MM.1S (cell line): ENCODE data around the gene EFNB1.

Experiments used
- DNase-seq: peaks from one replicate; pipeline ENCODE4 v3.0.0-alpha.2; 2015
- H2AFZ ChIP-seq: fragments of 300-600 bp; sonication (generic); 2 replicates; pipeline ENCODE4 v1.6.0; 2016; ENCODE audit warnings: antibody characterized with exemption, low read length
- H3F3A ChIP-seq: fragments of 300-600 bp; sonication (generic); 2 replicates; pipeline ENCODE4 v1.6.1; 2016; ENCODE audit warnings: mild to moderate bottlenecking, antibody characterized with exemption, low read length, moderate library complexity, mixed read lengths; ENCODE audit not compliant: insufficient read depth
- H3K27ac ChIP-seq: fragments of 300-600 bp; sonication (generic); 2 replicates; pipeline ENCODE4 v1.5.1; 2016; ENCODE audit warnings: mild to moderate bottlenecking, low read length
- H3K27me3 ChIP-seq: fragments of 300-600 bp; sonication (generic); replicated peaks from 2 replicates; pipeline ENCODE4 v1.6.0; 2016; ENCODE audit warnings: low read length; ENCODE audit not compliant: insufficient read depth
- H3K36me3 ChIP-seq: fragments of 300-600 bp; sonication (generic); replicated peaks from 2 replicates; pipeline ENCODE4 v1.6.1; 2016; ENCODE audit warnings: mild to moderate bottlenecking, low read length, mixed read lengths; ENCODE audit not compliant: insufficient read depth
- H3K4me1 ChIP-seq: fragments of 300-600 bp; sonication (generic); 2 replicates; pipeline ENCODE4 v1.6.1; 2016; ENCODE audit warnings: low read length, mixed read lengths
- H3K4me2 ChIP-seq: fragments of 300-600 bp; sonication (generic); 2 replicates; pipeline ENCODE4 v1.6.0; 2016; ENCODE audit warnings: low read depth, low read length
- H3K4me3 ChIP-seq: fragments of 300-600 bp; sonication (generic); 2 replicates; pipeline ENCODE4 v1.5.1; 2016; ENCODE audit warnings: low read length, mixed read lengths
- H3K79me2 ChIP-seq: fragments of 300-600 bp; sonication (generic); 2 replicates; pipeline ENCODE4 v1.6.1; 2016; ENCODE audit warnings: mixed run types, low read length, mixed read lengths
- H3K9ac ChIP-seq: fragments of 300-600 bp; sonication (generic); 2 replicates; pipeline ENCODE4 v1.6.1; 2016; ENCODE audit warnings: low read length, mixed read lengths
- H3K9me2 ChIP-seq: fragments of 300-600 bp; sonication (generic); replicated peaks from 2 replicates; pipeline ENCODE4 v1.6.1; 2016; ENCODE audit warnings: mild to moderate bottlenecking, low read length, mixed read lengths; ENCODE audit not compliant: insufficient read depth
- H3K9me3 ChIP-seq: fragments of 300-600 bp; sonication (generic); replicated peaks from 2 replicates; pipeline ENCODE4 v1.6.1; 2016; ENCODE audit warnings: mild to moderate bottlenecking, low read length, mixed read lengths; ENCODE audit not compliant: insufficient read depth
- H4K20me1 ChIP-seq: fragments of 300-600 bp; sonication (generic); 2 replicates; pipeline ENCODE4 v1.6.1; 2016; ENCODE audit warnings: mild to moderate bottlenecking, low read length, moderate library complexity, mixed read lengths; ENCODE audit not compliant: insufficient read depth
- EZH2 ChIP-seq: fragments of 300-600 bp; sonication (generic); optimal IDR thresholded peaks from 2 replicates; pipeline ENCODE3; 2017; ENCODE audit warnings: low read depth, mild to moderate bottlenecking, antibody characterized with exemption, low read length, mixed read lengths
- EZH2phosphoT487 ChIP-seq: fragments of 300-600 bp; sonication (generic); IDR thresholded peaks from 2 replicates; pipeline ENCODE4 v1.6.1; 2018; ENCODE audit warnings: antibody characterized with exemption, low read length
- TF ChIP-seq, protein P1 (sequence below): fragments of 300-600 bp; sonication (generic); IDR thresholded peaks from 2 replicates; pipeline ENCODE4 v1.5.1; 2016; ENCODE audit warnings: antibody characterized with exemption, low read length, mixed read lengths

The EFNB1 gene

DNA sequence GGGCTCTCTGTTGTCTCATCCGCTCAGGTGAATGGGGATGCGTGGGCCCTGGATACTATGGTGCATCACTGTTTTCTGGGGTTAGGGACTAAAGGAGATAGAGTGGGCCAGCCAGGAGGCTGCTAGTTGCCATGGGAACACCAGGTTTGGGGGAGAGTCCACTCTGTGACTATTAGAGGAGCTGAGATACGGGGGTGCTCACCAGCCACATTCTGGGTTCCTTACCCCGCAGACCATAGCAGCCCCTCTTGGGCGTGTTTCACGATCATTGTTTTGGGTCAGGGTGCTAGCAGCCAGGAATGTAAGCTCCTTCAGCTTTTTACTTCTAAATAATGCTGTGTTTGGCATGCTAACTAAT is 4.6 kb downstream of the EFNB1 start:
- H3K27me3 ChIP-seq, result no peaks in the 10 kb centered on the region
- no peak overlapping the region for H3K4me2 ChIP-seq
- no peaks in the 10 kb centered on the region for H3K9me2 ChIP-seq
- no peak overlapping the region for H3K4me3 ChIP-seq
- no peaks in the 10 kb centered on the region for H3K79me2 ChIP-seq
- H3K9ac ChIP-seq, result no peak overlapping the region
- TF ChIP-seq, protein P1, sequence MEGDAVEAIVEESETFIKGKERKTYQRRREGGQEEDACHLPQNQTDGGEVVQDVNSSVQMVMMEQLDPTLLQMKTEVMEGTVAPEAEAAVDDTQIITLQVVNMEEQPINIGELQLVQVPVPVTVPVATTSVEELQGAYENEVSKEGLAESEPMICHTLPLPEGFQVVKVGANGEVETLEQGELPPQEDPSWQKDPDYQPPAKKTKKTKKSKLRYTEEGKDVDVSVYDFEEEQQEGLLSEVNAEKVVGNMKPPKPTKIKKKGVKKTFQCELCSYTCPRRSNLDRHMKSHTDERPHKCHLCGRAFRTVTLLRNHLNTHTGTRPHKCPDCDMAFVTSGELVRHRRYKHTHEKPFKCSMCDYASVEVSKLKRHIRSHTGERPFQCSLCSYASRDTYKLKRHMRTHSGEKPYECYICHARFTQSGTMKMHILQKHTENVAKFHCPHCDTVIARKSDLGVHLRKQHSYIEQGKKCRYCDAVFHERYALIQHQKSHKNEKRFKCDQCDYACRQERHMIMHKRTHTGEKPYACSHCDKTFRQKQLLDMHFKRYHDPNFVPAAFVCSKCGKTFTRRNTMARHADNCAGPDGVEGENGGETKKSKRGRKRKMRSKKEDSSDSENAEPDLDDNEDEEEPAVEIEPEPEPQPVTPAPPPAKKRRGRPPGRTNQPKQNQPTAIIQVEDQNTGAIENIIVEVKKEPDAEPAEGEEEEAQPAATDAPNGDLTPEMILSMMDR, result no peak
- no peak for TF ChIP-seq EZH2phosphoT487
- no peak for TF ChIP-seq EZH2
- no peaks in the 10 kb centered on the region for H3F3A ChIP-seq
- no peaks in the 10 kb centered on the region for H3K9me3 ChIP-seq
- no peaks in the 10 kb centered on the region for H4K20me1 ChIP-seq
- H3K27ac ChIP-seq, result no peak overlapping the region
- no peak overlapping the region for H2AFZ ChIP-seq
- no peak for DNase-seq
- H3K4me1 ChIP-seq, result no peaks in the 10 kb centered on the region
- H3K36me3 ChIP-seq, result no peaks in the 10 kb centered on the region

DNA sequence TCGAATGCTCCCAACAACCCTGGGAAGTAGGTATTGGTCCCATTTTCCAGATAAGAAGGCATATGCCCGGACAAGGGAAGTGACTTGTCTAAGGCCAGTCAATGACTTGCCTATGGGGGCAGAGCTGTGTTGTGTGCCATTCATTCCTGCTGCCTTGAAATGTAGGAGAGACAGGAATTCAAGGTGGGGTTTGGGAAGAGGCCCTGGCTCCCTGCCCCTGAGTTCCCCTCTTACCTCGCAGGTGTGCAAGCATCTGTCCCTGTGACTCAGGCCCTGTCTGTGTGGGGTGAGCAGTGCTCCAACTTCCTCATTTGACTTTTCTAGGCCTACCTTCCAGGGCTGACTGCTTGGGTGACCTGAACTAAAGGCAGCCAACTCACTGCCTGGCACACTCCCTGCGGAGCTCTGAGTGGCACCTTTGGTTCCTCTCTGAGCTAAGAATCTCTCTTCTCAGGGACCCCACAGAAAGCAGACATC is 5.1 kb downstream of the EFNB1 start:
- no peaks in the 10 kb centered on the region for H3K9me2 ChIP-seq
- no peaks in the 10 kb centered on the region for H4K20me1 ChIP-seq
- no peak overlapping the region for H3K4me2 ChIP-seq
- no peaks in the 10 kb centered on the region for H3K27me3 ChIP-seq
- TF ChIP-seq EZH2, result no peak
- TF ChIP-seq EZH2phosphoT487, result no peak
- TF ChIP-seq, protein P1, result no peak
- no peak overlapping the region for H3K4me3 ChIP-seq
- no peak overlapping the region for H3K9ac ChIP-seq
- H2AFZ ChIP-seq, result no peak overlapping the region
- H3K36me3 ChIP-seq, result no peaks in the 10 kb centered on the region
- no peaks in the 10 kb centered on the region for H3K79me2 ChIP-seq
- H3K9me3 ChIP-seq, result no peaks in the 10 kb centered on the region
- no peak overlapping the region for H3K27ac ChIP-seq
- H3F3A ChIP-seq, result no peaks in the 10 kb centered on the region
- no peak for DNase-seq
- H3K4me1 ChIP-seq, result no peaks in the 10 kb centered on the region

DNA sequence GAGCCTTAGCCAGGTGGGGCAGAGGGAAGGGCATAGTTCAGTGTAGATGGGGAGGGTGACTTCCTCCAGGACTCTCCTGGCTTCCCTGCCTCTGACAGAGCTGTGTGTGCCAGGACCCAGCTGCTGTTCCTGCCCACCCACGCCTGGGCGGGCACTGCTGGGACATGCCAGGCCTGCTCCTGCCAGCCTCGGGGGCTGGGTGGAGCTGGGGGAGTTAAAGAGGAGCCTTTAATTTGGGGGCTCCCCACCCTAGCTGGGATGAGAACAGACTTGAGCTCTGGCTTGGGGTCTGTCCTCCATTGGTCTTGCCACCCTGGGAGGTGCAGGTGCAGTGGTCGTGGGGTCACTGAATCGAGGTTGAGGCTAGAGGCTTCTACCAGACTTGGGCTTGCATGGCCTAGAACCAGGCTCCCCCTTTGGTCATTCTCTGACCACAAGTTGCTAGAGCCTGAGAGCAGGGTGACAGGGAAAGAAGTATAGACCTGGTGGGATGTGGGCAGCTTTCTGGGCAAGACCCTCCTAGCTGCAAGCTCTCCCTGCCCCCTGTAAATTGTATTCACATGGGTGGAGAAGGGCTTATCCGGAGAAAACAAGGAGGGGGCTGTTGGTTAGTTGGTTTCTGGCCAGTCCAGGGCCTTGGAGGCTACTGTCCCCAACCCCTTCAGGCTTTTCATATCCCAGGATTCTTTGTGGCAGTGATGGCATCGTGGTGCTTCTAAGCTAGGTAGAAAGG is 5.7 kb downstream of the EFNB1 start:
- no peak for DNase-seq
- Histone ChIP-seq H3F3A (no peaks in the 10 kb centered on the region), H3K9me2 (no peaks in the 10 kb centered on the region), H3K9me3 (no peaks in the 10 kb centered on the region), H3K27me3 (no peaks in the 10 kb centered on the region), H3K36me3 (no peaks in the 10 kb centered on the region), H2AFZ (no peak overlapping the region), H3K4me1 (no peaks in the 10 kb centered on the region), H4K20me1 (no peaks in the 10 kb centered on the region), H3K27ac (no peak overlapping the region), H3K4me2 (no peak overlapping the region), H3K79me2 (no peaks in the 10 kb centered on the region), H3K9ac (no peak overlapping the region), H3K4me3 (no peak overlapping the region)
- TF ChIP-seq EZH2 (no peak), EZH2phosphoT487 (no peak)
- TF ChIP-seq, protein P1, result no peak
